ENCODE measurements around the gene LSAMP. TPM values are rescaled to one million over a fixed set of nuclear protein-coding genes. Genes with fewer than 3 reads are reported as not detected.
A peak's percentile ranks its signal among the peaks of the same experiment; 100 is the strongest.

The LSAMP gene
- total RNA-seq, 1 experiment from 2014 or later, result 0.90 TPM

- Histone ChIP-seq H4K20me1 (ENCODE audit: control insufficient read depth, insufficient read depth, insufficient read length) (no peaks in the 10 kb centered on the region), H4K5ac (ENCODE audit: insufficient read length, low read depth, low read length) (no peak overlapping the region), H2BK120ac (ENCODE audit: low read depth, low read length, poor library complexity, severe bottlenecking) (no peak overlapping the region), H3T11ph (ENCODE audit: low read length) (no peak overlapping the region), H3K18ac (ENCODE audit: insufficient read length, low read depth, low read length) (no peak overlapping the region), H3K4me2 (ENCODE audit: insufficient read depth, insufficient read length, low read length) (no peak overlapping the region), H3K14ac (ENCODE audit: insufficient read depth, low read length) (no peak overlapping the region), H2AK5ac (ENCODE audit: insufficient read length, low read length) (no peak overlapping the region), H3K4me1 (ENCODE audit: insufficient read depth, low read length) (no peaks in the 10 kb centered on the region), H3K4ac (ENCODE audit: low read depth, low read length) (no peak overlapping the region), H2BK15ac (ENCODE audit: low read depth, low read length) (no peak overlapping the region), H3K79me2 (ENCODE audit: insufficient read depth, low read length) (no peaks in the 10 kb centered on the region), H2AFZ (ENCODE audit: low read length) (no peak overlapping the region), H3K27me3 (ENCODE audit: insufficient read depth, low read length) (no peaks in the 10 kb centered on the region), H2BK20ac (ENCODE audit: low read depth, low read length, poor library complexity, severe bottlenecking) (no peak overlapping the region), H2BK5ac (ENCODE audit: insufficient read length, low read length) (no peak overlapping the region), H4K91ac (ENCODE audit: insufficient read length, low read depth, low read length) (no peak overlapping the region), H3K79me1 (ENCODE audit: insufficient read depth, low read depth, low read length, poor library complexity, severe bottlenecking) (no peaks in the 10 kb centered on the region), H2BK12ac (ENCODE audit: insufficient read length, low read depth, low read length) (no peak overlapping the region), H4K8ac (replicated peaks; ENCODE audit: insufficient read length, low read depth, low read length) (no peak overlapping the region), H3K56ac (ENCODE audit: insufficient read length, low read depth, low read length) (no peak overlapping the region), H3K9me3 (ENCODE audit: control insufficient read depth, low read depth, low read length) (no peaks in the 10 kb centered on the region), H3K23ac (ENCODE audit: insufficient read length, low read depth, low read length) (no peak overlapping the region), H3K23me2 (ENCODE audit: insufficient read length, low read depth, low read length, poor library complexity, severe bottlenecking) (no peaks in the 10 kb centered on the region), H3K27ac (ENCODE audit: insufficient read length, low read depth, low read length) (no peak overlapping the region), H3K9ac (ENCODE audit: extremely low read depth, insufficient read length, low read length) (no peak overlapping the region)
- TF ChIP-seq, protein P1, sequence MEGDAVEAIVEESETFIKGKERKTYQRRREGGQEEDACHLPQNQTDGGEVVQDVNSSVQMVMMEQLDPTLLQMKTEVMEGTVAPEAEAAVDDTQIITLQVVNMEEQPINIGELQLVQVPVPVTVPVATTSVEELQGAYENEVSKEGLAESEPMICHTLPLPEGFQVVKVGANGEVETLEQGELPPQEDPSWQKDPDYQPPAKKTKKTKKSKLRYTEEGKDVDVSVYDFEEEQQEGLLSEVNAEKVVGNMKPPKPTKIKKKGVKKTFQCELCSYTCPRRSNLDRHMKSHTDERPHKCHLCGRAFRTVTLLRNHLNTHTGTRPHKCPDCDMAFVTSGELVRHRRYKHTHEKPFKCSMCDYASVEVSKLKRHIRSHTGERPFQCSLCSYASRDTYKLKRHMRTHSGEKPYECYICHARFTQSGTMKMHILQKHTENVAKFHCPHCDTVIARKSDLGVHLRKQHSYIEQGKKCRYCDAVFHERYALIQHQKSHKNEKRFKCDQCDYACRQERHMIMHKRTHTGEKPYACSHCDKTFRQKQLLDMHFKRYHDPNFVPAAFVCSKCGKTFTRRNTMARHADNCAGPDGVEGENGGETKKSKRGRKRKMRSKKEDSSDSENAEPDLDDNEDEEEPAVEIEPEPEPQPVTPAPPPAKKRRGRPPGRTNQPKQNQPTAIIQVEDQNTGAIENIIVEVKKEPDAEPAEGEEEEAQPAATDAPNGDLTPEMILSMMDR (conservative IDR thresholded peaks at IDR 0.05), result peak; percentile 94
- H3K4me3 Mint-ChIP-seq, result no peak overlapping the region
- H3K4me1 Mint-ChIP-seq, result peaks cover 8 to 9% of the 10 kb centered on the region in 2 experiments
- no peaks in the 10 kb centered on the region for H3K36me3 Mint-ChIP-seq (ENCODE audit: insufficient read depth in 1 of 3, low read depth in 3 of 3)
- H3K27me3 Mint-ChIP-seq (ENCODE audit: low read depth), result no peaks in the 10 kb centered on the region
- H3K9me3 Mint-ChIP-seq, result no peaks in the 10 kb centered on the region
- WGBS (ENCODE audit: extremely low coverage, insufficient read length, low lambda C conversion rate), result no CpG with 5 or more reads among the region's 8 CpGs
- peak; percentile 83 for DNase-seq
- 0 out of 7 replicates have a peak overlapping the region, but pooled peaks of 1 of the 3 experiments have one; percentile 23 for H3K27ac Mint-ChIP-seq
Observed at GRCh38 chr3:115814778-115815380, 630.4 kb downstream of the LSAMP start.
